G401 (cell line): ENCODE data around the gene DBX1. TPM values are rescaled to one million over a fixed set of nuclear protein-coding genes. Genes with fewer than 3 reads are reported as not detected.
"Not testable (repeated sequence)": the region's sequence is repeated elsewhere in the genome, so short reads cannot be mapped to it uniquely, and the experiment has no call there.

Source experiments
- DNase-seq: peaks from one replicate; pipeline ENCODE4 v3.0.0-alpha.2; 2015; ENCODE audit warnings: low spot score
- in situ Hi-C: cut with HindIII; loops from 2 replicates; pipeline ENCODE4 v1.10.0; 2016; ENCODE audit warnings: low sequenced_read_pairs, mixed read lengths
- total RNA-seq: library from RNA; depleted of rRNA; stranded (reverse); fragments of >200 nt; shearing (Covaris generic); gene quantifications from 2 replicates; pipeline ENCODE4 v1.2.3, GENCODE V29; 2014; rRNA removed

DBX1 gene
- not detected in 2 replicates for total RNA-seq

- in situ Hi-C loops: no loop called here
- DNase-seq: no peak
Observed at GRCh38 chr11:20160425-20161229, at the start of gene DBX1. TSS of gene DBX1 (minus strand) at chr11:20160475. CDS start at chr11:20160324, 151 bp downstream.

- in situ Hi-C loops: no loop called here
- no peak for DNase-seq
Observed at GRCh38 chr11:20208622-20209111, 48.4 kb upstream of the DBX1 start.

GRCh38 chr11:20207781-20208621 is 47.7 kb upstream of the DBX1 start:
- DNase-seq: no peak
- in situ Hi-C loops: no loop called here

- DNase-seq: no peak
- in situ Hi-C loops: no loop called here
Observed at GRCh38 chr11:20205807-20206206, 45.5 kb upstream of the DBX1 start.

GRCh38 chr11:20204681-20205080 is 44.4 kb upstream of the DBX1 start:
- DNase-seq: no peak
- in situ Hi-C loops: no loop called here

GRCh38 chr11:20203831-20204230 is 43.6 kb upstream of the DBX1 start:
- in situ Hi-C loops: no loop called here
- DNase-seq: no peak

GRCh38 chr11:20201231-20201630 is 41.0 kb upstream of the DBX1 start:
- in situ Hi-C loops: no loop called here
- DNase-seq: no peak

GRCh38 chr11:20200331-20200955 is 40.2 kb upstream of the DBX1 start:
- in situ Hi-C loops, DNase-seq: not testable (repeated sequence)

- in situ Hi-C loops: no loop called here
- DNase-seq: no peak
Observed at GRCh38 chr11:20197881-20198280, 37.6 kb upstream of the DBX1 start.

- no peak for DNase-seq
- in situ Hi-C loops: no loop called here
Observed at GRCh38 chr11:20194470-20194869, 34.2 kb upstream of the DBX1 start.

- DNase-seq: no peak
- in situ Hi-C loops: no loop called here
Observed at GRCh38 chr11:20193307-20193706, 33.0 kb upstream of the DBX1 start.

- in situ Hi-C loops: no loop called here
Observed at GRCh38 chr11:20192641-20193040, 32.4 kb upstream of the DBX1 start.

GRCh38 chr11:20192151-20192550 is 31.9 kb upstream of the DBX1 start:
- in situ Hi-C loops: no loop called here
- DNase-seq: no peak

More at GRCh38 chr11:20192641-20193040, 32.4 kb upstream of the DBX1 start:
- no peak for DNase-seq

GRCh38 chr11:20178976-20179375 is 18.7 kb upstream of the DBX1 start:
- in situ Hi-C loops: no loop called here
- no peak for DNase-seq

- no peak for DNase-seq
- in situ Hi-C loops: no loop called here
Observed at GRCh38 chr11:20177136-20177535, 16.9 kb upstream of the DBX1 start.

- in situ Hi-C loops: no loop called here
- DNase-seq: no peak
Observed at GRCh38 chr11:20172721-20173447, 12.6 kb upstream of the DBX1 start.

GRCh38 chr11:20163783-20164481 is 3.7 kb upstream of the DBX1 start:
- in situ Hi-C loops: no loop called here
- DNase-seq: no peak
